Measurements from ENCODE around the gene ZNRD2.

ZNRD2 gene

GRCh38 chr11:65571940-65572339, 1.7 kb downstream of the ZNRD2 start:
- DNase-seq: no peak

GRCh38 chr11:65572356-65573051, 2.2 kb downstream of the ZNRD2 start, which contains the start of gene FAM89B:
Gene FAM89B, plus strand, starts transcription at chr11:65572538. Its CDS starts 132 bp downstream, at chr11:65572670.
- DNase-seq: no peak

- peak; percentile 37 for DNase-seq
Observed at GRCh38 chr11:65573391-65574079, 3.3 kb downstream of the ZNRD2 start.

- DNase-seq: peak; percentile 82
Observed at GRCh38 chr11:65574109-65574810, 4.0 kb downstream of the ZNRD2 start.

- peak; percentile 45 for DNase-seq
Observed at GRCh38 chr11:65574811-65575567, 4.7 kb downstream of the ZNRD2 start.

GRCh38 chr11:65575568-65576231, 5.4 kb downstream of the ZNRD2 start, which contains the start of gene EHBP1L1:
Gene EHBP1L1, plus strand, starts transcription at chr11:65576053. Its CDS starts 250 bp downstream, at chr11:65576303.
- DNase-seq: peak; percentile 49

GRCh38 chr11:65576232-65576866, 6.1 kb downstream of the ZNRD2 start:
- no peak for DNase-seq

- DNase-seq: no peak
Observed at GRCh38 chr11:65576867-65577755, 6.8 kb downstream of the ZNRD2 start.

- no peak for DNase-seq
Observed at GRCh38 chr11:65577756-65578109, 7.5 kb downstream of the ZNRD2 start.

GRCh38 chr11:65578134-65578533, 7.9 kb downstream of the ZNRD2 start:
- DNase-seq: no peak

GRCh38 chr11:65578667-65579066, 8.4 kb downstream of the ZNRD2 start:
- DNase-seq: no peak

- no peak for DNase-seq
Observed at GRCh38 chr11:65579291-65579690, 9.0 kb downstream of the ZNRD2 start.

GRCh38 chr11:65580031-65580692, 9.9 kb downstream of the ZNRD2 start:
- no peak for DNase-seq

GRCh38 chr11:65580756-65581155, 10.5 kb downstream of the ZNRD2 start:
- DNase-seq: no peak

- DNase-seq: no peak
Observed at GRCh38 chr11:65581928-65582327, 11.7 kb downstream of the ZNRD2 start.

GRCh38 chr11:65583589-65583988, 13.3 kb downstream of the ZNRD2 start:
- DNase-seq: no peak

- no peak for DNase-seq
Observed at GRCh38 chr11:65584106-65584505, 13.8 kb downstream of the ZNRD2 start.

GRCh38 chr11:65584723-65585171, 14.5 kb downstream of the ZNRD2 start:
- DNase-seq: peak; percentile 65

GRCh38 chr11:65585396-65586246, 15.3 kb downstream of the ZNRD2 start:
- no peak for DNase-seq
